Right hindlimb (tissue), 1 donor: ENCODE data around the gene OPN4.
"Not testable (repeated sequence)": the region's sequence is repeated elsewhere in the genome, so short reads cannot be mapped to it uniquely, and the experiment has no call there.

Source experiments
- DNase-seq: peaks from one replicate; pipeline ENCODE4 v3.0.0-alpha.2; 2018

OPN4 gene, protein sequence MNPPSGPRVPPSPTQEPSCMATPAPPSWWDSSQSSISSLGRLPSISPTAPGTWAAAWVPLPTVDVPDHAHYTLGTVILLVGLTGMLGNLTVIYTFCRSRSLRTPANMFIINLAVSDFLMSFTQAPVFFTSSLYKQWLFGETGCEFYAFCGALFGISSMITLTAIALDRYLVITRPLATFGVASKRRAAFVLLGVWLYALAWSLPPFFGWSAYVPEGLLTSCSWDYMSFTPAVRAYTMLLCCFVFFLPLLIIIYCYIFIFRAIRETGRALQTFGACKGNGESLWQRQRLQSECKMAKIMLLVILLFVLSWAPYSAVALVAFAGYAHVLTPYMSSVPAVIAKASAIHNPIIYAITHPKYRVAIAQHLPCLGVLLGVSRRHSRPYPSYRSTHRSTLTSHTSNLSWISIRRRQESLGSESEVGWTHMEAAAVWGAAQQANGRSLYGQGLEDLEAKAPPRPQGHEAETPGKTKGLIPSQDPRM

DNA sequence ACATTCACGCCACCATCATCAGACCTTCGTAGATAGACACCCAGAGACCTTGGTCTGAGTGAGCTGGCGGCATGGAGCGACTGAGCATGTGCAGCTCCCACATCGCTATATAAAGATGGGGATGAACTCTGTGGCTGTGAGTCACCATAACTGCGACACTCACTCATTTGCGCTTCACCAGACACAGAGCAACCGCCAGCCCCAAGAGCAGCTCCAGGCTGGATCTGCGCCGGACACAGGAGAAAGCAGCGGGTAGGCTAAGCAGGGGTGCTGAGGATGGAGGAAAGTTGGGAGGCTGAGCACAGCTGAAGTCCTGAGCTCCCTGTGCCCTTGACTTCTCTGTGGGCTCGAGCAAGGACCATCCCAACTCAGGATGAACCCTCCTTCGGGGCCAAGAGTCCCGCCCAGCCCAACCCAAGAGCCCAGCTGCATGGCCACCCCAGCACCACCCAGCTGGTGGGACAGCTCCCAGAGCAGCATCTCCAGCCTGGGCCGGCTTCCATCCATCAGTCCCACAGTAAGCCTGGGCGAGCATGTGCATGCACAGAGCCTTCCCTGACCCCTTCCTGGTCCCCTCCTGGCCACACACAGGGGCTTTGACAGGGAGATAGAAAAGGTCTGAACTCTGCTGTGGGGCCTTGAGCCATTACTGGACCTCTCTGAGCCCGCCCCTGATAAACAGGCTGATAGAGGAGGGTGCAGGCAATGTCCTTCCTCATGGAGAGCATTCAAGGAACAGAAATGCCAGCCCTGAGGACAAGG, at the start of gene OPN4:
TSS of gene OPN4 (plus strand) at position 137 of the 762 bp plus-strand sequence. CDS start at position 374, 237 bp downstream.
- no peak for DNase-seq

DNA sequence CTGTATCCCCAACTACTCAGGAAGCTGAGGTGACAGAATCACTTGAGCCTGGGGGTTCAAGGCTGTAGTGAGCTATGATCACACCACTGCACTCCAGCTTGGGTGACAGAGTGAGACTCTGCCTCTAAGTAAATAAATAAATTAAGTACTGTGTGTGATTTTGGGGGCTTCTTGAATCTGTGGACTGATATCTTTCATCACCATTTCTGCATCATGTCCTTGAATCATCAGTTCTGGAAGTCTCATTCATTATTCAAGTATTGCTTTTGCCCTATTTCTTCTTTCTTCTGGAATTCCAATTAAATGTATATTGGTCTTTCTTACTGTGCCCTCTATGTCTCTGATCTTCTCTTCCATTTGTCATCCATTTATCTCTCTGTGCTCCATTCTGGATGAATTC, 46.7 kb upstream of the OPN4 start:
- DNase-seq, result no peak

GRCh38 chr10:86609920-86610319, 44.4 kb upstream of the OPN4 start:
- no peak for DNase-seq

DNA sequence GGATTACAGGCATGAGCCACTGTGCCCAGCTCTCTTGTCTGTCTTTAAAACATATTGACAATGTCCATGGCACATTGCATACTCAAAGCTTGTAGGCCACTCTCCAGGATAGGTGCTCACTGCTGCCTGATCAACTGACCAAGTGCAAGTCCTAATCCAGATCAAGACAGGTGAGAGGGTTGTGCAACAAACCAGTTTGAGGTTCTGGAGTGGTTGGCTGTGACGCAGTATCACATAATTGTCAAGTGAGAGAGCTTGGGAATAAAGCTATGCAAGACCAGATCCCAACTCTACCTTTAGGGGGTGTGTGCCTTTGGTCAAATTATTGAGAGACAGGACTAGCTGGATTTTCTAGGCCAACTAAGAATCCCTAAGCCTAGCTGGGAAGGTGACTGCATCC, 43.0 kb upstream of the OPN4 start:
- no peak for DNase-seq

GRCh38 chr10:86613096-86613495, 41.3 kb upstream of the OPN4 start:
- no peak for DNase-seq

GRCh38 chr10:86613905-86614304, 40.4 kb upstream of the OPN4 start:
- no peak for DNase-seq

DNA sequence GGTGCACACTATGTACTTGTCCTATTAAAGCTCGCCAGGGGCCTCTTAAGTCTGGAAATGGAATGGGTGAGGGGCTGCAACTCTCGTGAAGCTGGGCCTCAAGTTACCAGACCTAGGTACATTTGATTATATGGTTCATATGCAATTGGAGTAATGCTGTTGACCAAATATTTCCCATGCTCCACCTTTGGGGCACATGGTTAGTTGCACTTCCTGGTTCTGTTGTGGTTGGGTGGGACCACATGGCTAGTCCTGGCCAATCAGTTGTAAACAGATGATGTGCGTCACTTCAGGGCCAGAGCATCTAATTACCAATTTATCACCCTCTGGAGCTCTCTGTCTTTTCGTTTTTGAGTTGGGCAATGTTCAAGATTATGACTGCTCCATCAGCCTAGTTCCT, 39.5 kb upstream of the OPN4 start:
- DNase-seq, result no peak

DNA sequence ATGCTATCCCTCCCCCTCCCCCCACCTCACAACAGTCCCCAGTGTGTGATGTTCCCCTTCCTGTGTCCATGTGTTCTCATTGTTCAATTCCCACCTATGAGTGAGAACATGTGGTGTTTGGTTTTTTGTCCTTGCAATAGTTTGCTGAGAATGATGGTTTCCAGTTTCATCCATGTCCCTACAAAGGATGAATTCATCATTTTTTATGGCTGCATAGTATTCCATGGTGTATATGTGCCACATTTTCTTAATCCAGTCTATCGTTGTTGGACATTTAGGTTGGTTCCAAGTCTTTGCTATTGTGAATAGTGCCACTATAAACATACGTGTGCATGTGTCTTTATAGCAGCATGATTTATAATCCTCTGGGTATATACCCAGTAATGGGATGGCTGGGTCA, 37.1 kb upstream of the OPN4 start:
- not testable (repeated sequence) for DNase-seq

DNA sequence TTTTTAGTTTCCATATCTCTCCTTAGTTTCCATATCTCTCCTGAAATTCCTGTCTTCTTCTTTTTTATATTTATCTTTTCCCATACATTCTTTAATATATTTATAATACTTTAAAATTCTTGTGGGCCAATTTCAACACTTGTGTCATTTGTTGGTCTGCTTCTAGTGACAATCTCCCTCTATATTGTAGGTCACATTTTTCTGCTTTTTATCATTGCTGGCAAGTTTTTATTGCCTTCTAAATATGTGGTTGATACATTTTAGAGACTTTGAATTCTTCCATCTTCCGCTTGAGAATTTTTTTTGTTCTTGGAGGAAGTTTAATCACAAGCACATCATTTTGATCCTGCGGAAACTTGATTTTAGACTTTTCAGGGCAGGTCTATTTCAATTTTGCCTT, 26.0 kb upstream of the OPN4 start:
- DNase-seq, result no peak

GRCh38 chr10:86630079-86630478, 24.3 kb upstream of the OPN4 start:
- no peak for DNase-seq

GRCh38 chr10:86632009-86632800, 22.1 kb upstream of the OPN4 start:
- DNase-seq, result no peak

GRCh38 chr10:86632951-86633350, 21.4 kb upstream of the OPN4 start:
- no peak for DNase-seq

DNA sequence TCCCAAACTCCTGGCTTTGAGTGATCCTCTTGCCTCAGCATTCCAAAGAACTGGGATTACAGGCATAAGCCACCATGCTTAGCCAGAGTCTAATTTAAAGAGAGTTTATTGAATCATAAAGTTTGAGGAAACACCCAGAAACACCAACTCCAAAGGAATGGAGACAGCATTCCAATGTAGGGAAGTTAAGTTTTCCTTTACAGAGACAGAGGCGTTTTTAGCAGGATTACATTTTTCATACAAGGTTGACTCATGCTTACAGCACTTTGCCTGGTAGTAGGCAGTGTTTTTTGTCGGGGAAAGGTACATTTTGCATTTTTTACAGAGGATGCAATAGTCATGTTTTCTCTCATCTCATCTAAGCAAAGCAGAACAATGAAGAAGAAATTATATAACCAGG, 18.9 kb upstream of the OPN4 start:
- no peak for DNase-seq

- no peak for DNase-seq
These were observed 18.0 kb upstream of the OPN4 start for GRCh38 chr10:86636311-86636710.

- no peak for DNase-seq
These were observed 12.3 kb upstream of the OPN4 start for GRCh38 chr10:86642021-86642420.

DNA sequence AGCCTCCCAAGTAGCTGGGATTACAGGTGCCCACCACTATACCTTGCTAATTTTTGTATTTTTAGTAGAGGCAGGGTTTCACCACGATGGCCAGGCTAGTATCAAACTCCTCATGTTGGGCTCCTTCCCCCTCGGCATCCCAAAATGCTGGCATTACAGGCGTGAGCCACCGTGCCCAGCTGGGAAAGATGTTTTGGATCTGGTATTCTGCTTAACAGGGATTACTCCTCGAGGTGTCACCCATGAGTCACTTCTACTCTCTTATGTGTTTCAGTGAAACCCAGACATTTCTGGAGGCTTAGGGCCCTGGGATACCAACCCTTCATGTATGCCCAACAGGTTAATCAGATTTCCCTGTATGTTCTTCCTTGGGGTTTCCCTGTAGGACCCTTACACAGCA, 11.8 kb upstream of the OPN4 start:
- no peak for DNase-seq

DNA sequence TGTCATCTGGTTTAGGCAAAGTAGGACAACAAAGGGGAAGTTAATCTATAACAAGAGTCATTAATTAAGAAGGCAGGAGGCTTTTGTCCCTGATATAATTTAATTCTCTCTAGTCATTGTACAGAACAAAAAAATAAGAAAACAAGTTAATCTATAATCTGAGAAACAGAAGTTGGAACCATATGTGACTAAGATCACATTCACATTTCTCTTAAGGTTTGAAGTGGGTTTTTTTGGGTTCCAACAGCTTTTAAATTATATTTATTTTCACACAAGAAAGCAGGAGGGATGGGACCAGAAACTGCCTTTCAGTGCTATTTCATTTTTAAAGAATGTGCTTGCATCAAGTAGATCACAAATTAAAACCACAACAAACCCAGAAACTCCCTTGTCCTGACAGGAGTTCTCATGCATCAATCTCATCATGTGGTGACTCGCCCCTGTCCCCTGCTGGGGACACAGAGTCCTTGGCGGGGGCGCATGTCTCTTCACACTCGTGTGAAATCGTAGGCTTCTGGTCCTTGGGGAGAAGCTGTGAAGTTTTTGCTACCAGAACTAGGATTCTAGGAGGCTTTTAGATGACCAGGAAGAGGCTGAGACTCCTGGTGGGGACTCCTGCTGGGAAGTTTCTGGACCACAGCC, 10.1 kb upstream of the OPN4 start:
- peak; percentile 17 for DNase-seq

DNA sequence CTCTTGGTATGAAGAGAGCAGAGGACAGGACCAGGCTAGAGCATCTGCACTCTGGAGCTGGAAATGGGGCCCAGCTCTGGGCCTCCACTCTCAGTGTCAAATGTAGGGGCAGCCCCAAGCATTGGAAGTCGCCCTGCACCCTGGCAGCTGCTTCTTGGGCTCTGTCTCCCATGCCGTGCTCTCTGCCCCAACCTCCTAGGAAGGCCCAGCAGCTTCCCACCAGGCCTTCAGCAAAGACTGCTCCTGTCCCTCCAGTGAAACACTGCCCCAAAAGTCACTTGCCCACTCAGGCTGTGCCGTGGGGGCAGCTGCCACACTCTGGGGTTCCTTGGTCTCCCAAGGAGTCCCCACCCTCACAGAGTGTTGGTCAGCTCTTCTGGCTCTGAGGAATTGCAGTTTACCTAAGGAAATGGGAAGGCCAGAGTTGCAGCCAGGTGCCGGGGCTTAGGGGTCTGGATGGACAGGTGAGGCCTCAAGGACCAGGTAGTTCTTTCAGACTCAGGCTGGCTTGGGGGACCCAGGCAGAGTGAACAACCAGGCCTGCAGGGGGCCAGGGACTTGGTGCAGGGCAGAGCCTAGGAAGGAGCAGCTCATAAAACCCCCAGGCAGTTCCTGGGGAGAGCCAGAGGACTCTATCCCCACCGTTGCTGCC, 9.4 kb upstream of the OPN4 start:
- DNase-seq, result peak; percentile 13

DNA sequence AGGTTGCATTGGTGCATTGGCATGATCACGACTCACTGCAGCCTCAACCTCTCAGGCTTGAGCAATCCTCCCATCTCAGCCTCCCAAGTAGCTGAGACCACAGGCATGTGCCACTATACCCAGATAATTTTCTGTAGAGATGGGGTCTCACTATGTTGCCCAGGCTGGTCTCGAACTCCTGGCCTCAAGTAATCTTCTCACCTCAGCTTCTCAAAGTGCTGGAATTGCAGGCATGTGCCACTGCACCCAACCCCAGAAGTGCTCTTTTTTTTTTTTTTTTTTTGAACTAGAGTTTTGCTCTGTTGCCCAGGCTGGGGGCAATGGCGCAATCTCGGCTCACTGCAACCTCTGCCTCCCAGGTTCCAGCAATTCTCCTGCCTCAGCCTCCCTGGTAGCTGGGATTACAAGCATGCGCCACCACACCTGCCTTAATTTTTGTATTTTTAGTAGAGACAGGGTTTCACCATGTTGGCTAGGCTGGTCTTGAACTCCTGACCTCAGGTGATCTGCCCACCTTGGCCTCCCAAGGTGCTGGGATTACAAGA, 8.7 kb upstream of the OPN4 start:
- DNase-seq, result not testable (repeated sequence)

GRCh38 chr10:86646532-86646931, 7.8 kb upstream of the OPN4 start:
- DNase-seq, result peak; percentile 32

DNA sequence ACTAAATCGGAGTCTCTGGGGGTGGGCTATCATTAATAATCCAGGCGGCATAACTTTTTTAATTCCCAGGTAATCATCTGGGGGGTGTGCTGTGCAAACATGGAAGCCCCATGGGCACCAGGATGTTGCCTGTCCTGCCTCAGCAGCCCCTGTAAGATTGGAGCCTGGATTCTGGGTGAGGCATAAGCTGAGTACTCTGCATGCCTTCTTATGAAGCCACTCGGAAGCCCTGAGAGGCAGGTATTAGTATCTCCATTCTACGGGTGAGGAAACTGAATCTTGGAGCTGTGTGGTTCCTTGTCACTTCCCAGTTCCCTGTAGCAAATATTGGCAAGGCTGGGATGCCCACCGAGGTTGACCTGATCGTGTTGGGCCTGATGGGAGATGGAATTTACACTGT, 7.4 kb upstream of the OPN4 start:
- DNase-seq, result no peak
